Sigmoid colon (tissue), 7 donors: ENCODE results near the gene TRIM65. TPM values are rescaled to one million over a fixed set of nuclear protein-coding genes. Genes with fewer than 3 reads are reported as not detected.

Experiments
- DNase-seq: peaks from one replicate; pipeline ENCODE4 v3.0.0-alpha.2; 2019
- H3K27ac ChIP-seq, 4 donors: fragments of 200-600 bp; sonication (generic); one replicate each; pipeline ENCODE4 v1.5.1; 2016 to 2019; ENCODE audit warnings: mild to moderate bottlenecking in 1 of 4
- H3K27me3 ChIP-seq, 3 donors: fragments of 200-600 bp; sonication (generic); one replicate each; pipeline ENCODE4 v1.5.1; 2019; ENCODE audit warnings: mild to moderate bottlenecking in 1 of 3
- H3K36me3 ChIP-seq, 4 donors: fragments of 200-600 bp; sonication (generic); one replicate each; pipeline ENCODE4 v1.5.1; 2016 to 2019
- H3K4me1 ChIP-seq, 4 donors: fragments of 200-600 bp; sonication (generic); one replicate each; pipeline ENCODE4 v1.5.1; 2017 to 2019
- H3K4me3 ChIP-seq, 4 donors: fragments of 200-600 bp; sonication (generic); one replicate each; pipeline ENCODE4 v1.5.1; 2017 to 2019; ENCODE audit warnings: mild to moderate bottlenecking in 2 of 4, moderate library complexity in 1 of 4
- H3K9me3 ChIP-seq, 4 donors: fragments of 200-600 bp in 3 of 4; sonication (generic) in 3 of 4; one replicate each; pipeline versions ENCODE4 v1.5.1 to v1.6.1; 2013 to 2019
- EP300 ChIP-seq, 4 donors: sonication (generic); formaldehyde crosslinking; IDR thresholded peaks; one replicate each; pipeline ENCODE4 v1.6.1; 2017; ENCODE audit warnings: antibody characterized with exemption in 4 of 4
- POLR2A ChIP-seq, 2 donors: fragments of 450-650 bp; IDR thresholded peaks; one replicate each; pipeline ENCODE4 v1.6.1; 2016; ENCODE audit warnings: antibody characterized with exemption in 2 of 2, mild to moderate bottlenecking in 2 of 2, moderate library complexity in 2 of 2
- POLR2AphosphoS5 ChIP-seq, 4 donors: sonication (generic); formaldehyde crosslinking; IDR thresholded peaks; one replicate each; pipeline ENCODE4 v1.6.1; 2017; ENCODE audit warnings: antibody characterized with exemption in 4 of 4
- WGBS, 2 donors: extraction: QIAGEN DNeasy Blood & Tissue Kit; methylation state at CpG; one replicate each; pipeline ENCODE4 v1.1.7; 2013; 5-methylcytosine and 5-hydroxymethylcytosine counted together
- intact Hi-C: fragments of 100-400 bp; cut with DNase I; formaldehyde crosslinking; loops from one replicate; pipeline ENCODE4 v1.15.1; 2023
- polyA plus RNA-seq, 3 donors: library from polyadenylated mRNA; stranded (reverse); fragments of 200-250 nt; gene quantifications; one replicate each; pipeline ENCODE4 v1.2.3, GENCODE V29; 2013
- total RNA-seq, 4 donors: library from RNA; depleted of rRNA; stranded (reverse); fragments of >200 nt; gene quantifications; one replicate each; pipeline ENCODE4 v1.1.0, GENCODE V29; 2016
- TF ChIP-seq, protein P1 (sequence below), 4 experiments: fragments of 450-650 bp in 3 of 4; fragments of 200-600 bp in 1 of 4; IDR thresholded peaks; one replicate each; pipeline ENCODE4 v1.5.1; 2016 to 2019; ENCODE audit warnings: antibody characterized with exemption in 4 of 4, mild to moderate bottlenecking in 3 of 4, moderate library complexity in 2 of 4
- donor health status: healthy with polysubstance abuse.
- donor health status: Bipolar disorder and iron deficiency.
- donor health status: healthy.

TRIM65 gene
- total and polyA plus RNA-seq, 7 donors, result 7.2 to 27.5 (median 22.4) TPM

DNA sequence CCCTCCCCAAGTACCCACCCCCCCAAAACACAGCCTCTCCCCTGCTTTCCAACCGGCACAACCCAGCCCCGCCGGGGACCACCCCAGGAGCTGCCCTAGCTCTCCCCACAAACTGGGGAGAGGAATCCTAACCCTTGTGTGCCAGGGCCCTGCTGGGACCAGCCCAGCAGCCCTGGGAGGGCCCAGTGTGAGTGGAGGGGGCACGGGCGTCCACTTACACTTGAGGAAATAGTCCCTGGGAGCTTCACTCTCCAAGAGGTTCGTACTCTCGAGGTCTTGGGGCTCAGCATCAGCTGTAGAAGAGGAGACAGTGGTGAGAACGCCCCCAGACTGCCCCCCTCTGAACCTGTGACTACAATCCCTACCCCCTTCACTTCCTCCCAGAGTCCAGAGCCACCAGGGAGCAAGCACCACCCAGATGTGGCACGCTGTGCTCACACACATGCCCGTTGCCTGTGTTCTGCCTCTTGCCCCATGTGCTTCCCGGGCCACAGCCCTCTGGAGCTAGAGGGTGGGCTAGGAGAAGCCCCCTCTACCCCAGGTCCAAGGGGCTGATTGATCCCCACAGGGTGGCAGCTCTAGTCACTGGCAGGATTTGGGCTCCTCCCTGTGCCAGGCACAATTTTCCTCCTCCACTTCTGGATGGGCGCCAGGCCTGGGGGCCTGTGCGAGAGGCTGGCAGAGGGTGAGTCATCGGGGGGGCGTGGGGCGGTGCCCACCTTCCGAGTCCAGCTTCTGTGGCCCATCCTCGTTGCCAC, 21.4 kb downstream of the TRIM65 start:
- Histone ChIP-seq H3K27me3 (no peaks in the 10 kb centered on the region), H3K36me3 (peaks cover 0 to 19% (median 12%) of the 10 kb centered on the region in 4 donors), H3K4me1 (peaks cover 5 to 69% (median 66%) of the 10 kb centered on the region in 4 donors), H3K9me3 (no peaks in the 10 kb centered on the region), H3K4me3 (peak overlapping the region in 3 of 4 donors; percentile 62 to 92 (median 80)), H3K27ac (peak overlapping the region; percentile 95 to 98 (median 97))
- intact Hi-C loops, result loop anchor here (5.0 kb wide), 1 partner anchor 93 kb away; the partner anchor contains the start of gene UNK
- WGBS, 2 donors, result 45 to 60% methylated on average over 18 of the region's 18 CpGs
- DNase-seq, result peak; percentile 88
- TF ChIP-seq POLR2AphosphoS5 (IDR thresholded peaks at IDR 0.05), result no peak
- no peak for TF ChIP-seq POLR2A (IDR thresholded peaks at IDR 0.05)
- TF ChIP-seq, protein P1, sequence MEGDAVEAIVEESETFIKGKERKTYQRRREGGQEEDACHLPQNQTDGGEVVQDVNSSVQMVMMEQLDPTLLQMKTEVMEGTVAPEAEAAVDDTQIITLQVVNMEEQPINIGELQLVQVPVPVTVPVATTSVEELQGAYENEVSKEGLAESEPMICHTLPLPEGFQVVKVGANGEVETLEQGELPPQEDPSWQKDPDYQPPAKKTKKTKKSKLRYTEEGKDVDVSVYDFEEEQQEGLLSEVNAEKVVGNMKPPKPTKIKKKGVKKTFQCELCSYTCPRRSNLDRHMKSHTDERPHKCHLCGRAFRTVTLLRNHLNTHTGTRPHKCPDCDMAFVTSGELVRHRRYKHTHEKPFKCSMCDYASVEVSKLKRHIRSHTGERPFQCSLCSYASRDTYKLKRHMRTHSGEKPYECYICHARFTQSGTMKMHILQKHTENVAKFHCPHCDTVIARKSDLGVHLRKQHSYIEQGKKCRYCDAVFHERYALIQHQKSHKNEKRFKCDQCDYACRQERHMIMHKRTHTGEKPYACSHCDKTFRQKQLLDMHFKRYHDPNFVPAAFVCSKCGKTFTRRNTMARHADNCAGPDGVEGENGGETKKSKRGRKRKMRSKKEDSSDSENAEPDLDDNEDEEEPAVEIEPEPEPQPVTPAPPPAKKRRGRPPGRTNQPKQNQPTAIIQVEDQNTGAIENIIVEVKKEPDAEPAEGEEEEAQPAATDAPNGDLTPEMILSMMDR (IDR thresholded peaks at IDR 0.05), result no peak
- TF ChIP-seq EP300 (IDR thresholded peaks at IDR 0.05), result no peak

DNA sequence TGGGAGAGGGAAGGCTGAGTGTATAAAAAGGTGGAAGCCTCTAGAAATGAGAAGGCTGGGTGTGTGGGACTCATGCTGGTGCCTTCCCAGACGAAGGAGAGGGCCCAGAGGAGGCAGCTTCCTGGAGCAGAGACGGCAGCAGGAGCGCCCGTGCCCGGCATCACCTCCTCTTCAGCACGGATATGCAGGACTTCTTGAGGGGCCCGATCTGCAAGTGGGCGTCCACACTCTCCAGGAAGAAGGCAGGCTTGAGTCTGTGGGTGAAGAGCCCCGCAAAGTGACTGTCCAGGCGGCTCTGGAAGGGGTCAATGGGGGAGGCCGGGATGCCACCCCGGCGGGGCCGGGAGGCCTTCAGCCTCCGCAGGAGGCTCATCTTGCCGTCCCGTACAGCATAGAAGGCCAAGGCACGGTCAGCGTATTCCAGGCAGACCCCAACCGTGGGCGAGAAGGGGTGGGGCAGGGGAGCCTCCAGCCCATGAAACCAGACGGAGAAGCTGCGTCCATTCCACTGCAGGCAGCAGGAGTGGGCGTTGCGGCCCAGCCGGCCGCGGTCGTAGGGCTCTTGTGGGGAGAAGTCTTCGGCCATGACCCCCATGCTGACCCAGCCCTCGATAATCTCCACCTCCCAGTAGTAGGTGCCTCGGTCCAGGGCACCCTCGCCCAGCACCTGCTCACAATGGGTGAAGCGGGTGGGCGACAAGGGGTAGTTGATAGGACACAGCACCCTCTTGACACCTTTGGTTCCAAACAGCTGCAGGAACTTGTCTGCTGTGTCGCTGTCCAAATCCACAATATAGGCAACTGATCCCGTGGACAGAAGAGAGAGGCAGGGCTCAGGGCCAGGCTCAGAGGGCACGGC, 22.2 kb downstream of the TRIM65 start:
- 92 to 93% methylated on average over 38 of the region's 38 CpGs for WGBS, 2 donors
- Histone ChIP-seq H3K4me1 (peaks cover 5 to 77% (median 74%) of the 10 kb centered on the region in 4 donors), H3K36me3 (peaks cover 0 to 19% (median 12%) of the 10 kb centered on the region in 4 donors), H3K9me3 (no peaks in the 10 kb centered on the region), H3K4me3 (peak overlapping the region in 2 of 4 donors; percentile 62 to 92), H3K27me3 (no peaks in the 10 kb centered on the region), H3K27ac (peak overlapping the region; percentile 95 to 98 (median 97))
- intact Hi-C loops, result loop anchor here (5.0 kb wide), 1 partner anchor 92 kb away; the partner anchor contains the start of gene UNK
- TF ChIP-seq, protein P1 (IDR thresholded peaks at IDR 0.05), result no peak
- TF ChIP-seq EP300 (IDR thresholded peaks at IDR 0.05) (no peak), POLR2A (IDR thresholded peaks at IDR 0.05) (no peak), POLR2AphosphoS5 (IDR thresholded peaks at IDR 0.05) (no peak)
- DNase-seq, result no peak

DNA sequence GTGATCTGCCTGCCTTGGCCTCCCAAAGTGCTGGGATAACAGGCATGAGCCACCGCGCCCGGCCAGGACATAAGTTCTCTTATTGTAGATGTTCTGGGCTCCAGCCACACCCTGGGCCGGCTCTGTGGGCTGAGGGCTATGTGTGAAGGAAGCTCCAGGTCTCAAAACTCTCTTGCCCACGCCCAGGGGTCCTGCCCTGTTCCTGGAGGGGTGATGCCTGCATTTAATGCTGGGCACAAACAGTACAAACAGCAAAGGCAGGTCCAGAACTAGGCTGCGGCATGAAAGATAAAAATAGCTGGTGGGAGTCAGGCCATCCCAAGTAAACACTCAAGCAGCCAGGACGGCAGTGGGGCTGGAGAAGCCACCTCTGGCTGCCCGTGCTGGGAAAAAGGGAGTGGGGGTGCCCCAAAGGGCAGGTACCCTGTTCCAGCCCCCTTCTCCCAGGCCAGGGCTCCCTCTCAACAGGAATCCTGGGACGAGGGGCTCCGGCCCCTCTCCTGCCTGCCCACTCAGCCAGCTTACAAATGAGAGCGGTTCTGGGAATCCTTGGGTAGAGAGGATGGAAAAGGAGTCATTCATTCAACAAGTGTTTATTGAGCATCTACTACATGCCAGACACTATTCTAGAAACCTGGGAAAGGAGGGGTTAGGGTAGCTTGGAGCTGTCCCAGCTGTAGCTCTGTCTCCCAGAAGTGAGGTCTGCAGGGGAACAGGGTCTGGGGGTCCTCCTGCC, 23.0 kb downstream of the TRIM65 start:
- H3K27ac ChIP-seq, result peak overlapping the region; percentile 95 to 98 (median 97)
- no peaks in the 10 kb centered on the region for H3K27me3 ChIP-seq
- H3K36me3 ChIP-seq, result peaks cover 0 to 19% (median 12%) of the 10 kb centered on the region in 4 donors
- H3K4me1 ChIP-seq, result peaks cover 5 to 81% (median 79%) of the 10 kb centered on the region in 4 donors
- no peaks in the 10 kb centered on the region for H3K9me3 ChIP-seq
- H3K4me3 ChIP-seq, result peak overlapping the region in 1 of 4 donors; percentile 9
- no peak for TF ChIP-seq EP300 (IDR thresholded peaks at IDR 0.05)
- TF ChIP-seq POLR2AphosphoS5 (IDR thresholded peaks at IDR 0.05), result peak in 2 of 4 donors; percentile 17 to 31
- TF ChIP-seq POLR2A (IDR thresholded peaks at IDR 0.05), result no peak
- TF ChIP-seq, protein P1 (IDR thresholded peaks at IDR 0.05), result no peak
- intact Hi-C loops, result no loop called here
- no peak for DNase-seq
- WGBS, 2 donors, result 70 to 78% methylated on average over 11 of the region's 11 CpGs
